DOHH2 (cell line): ENCODE data around the gene PAPOLG.

Experiments used
- EZH2phosphoT487 ChIP-seq: fragments of 200-600 bp; sonication (generic); IDR thresholded peaks from 2 replicates; pipeline ENCODE4 v1.6.1; 2017; ENCODE audit warnings: borderline replicate concordance, mild to moderate bottlenecking, antibody characterized with exemption, low read length, moderate library complexity, mixed read lengths
- TF ChIP-seq, protein P1 (sequence below): fragments of 200-600 bp; sonication (generic); IDR thresholded peaks from one replicate; pipeline ENCODE4 v1.5.1; 2014; ENCODE audit warnings: antibody characterized with exemption, mild to moderate bottlenecking, low read depth, low read length; ENCODE audit not compliant: poor library complexity, severe bottlenecking

DNA sequence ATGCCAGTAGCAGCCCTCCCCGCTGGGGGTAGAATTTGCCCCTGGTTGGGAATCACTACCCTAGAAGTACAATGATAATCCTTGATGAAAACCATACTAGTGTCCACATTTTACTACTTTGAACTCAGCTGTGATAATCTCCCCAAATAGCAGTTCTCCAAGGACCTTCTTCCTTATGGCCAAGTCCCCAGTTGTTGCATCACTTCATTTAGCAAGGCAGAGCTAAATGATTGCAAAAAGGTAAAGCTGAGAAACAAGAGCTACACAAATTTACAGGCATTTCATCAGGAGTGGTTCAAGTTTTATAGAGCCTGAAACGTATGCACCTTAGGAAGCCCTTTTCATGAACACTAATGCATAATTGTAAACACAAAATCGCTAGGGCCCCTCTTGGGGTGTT, 80.4 kb downstream of the PAPOLG start:
- TF ChIP-seq, protein P1, sequence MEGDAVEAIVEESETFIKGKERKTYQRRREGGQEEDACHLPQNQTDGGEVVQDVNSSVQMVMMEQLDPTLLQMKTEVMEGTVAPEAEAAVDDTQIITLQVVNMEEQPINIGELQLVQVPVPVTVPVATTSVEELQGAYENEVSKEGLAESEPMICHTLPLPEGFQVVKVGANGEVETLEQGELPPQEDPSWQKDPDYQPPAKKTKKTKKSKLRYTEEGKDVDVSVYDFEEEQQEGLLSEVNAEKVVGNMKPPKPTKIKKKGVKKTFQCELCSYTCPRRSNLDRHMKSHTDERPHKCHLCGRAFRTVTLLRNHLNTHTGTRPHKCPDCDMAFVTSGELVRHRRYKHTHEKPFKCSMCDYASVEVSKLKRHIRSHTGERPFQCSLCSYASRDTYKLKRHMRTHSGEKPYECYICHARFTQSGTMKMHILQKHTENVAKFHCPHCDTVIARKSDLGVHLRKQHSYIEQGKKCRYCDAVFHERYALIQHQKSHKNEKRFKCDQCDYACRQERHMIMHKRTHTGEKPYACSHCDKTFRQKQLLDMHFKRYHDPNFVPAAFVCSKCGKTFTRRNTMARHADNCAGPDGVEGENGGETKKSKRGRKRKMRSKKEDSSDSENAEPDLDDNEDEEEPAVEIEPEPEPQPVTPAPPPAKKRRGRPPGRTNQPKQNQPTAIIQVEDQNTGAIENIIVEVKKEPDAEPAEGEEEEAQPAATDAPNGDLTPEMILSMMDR = no peak
- no peak for TF ChIP-seq EZH2phosphoT487
